Measurements from ENCODE around the gene ACTA2.

ACTA2 gene

GRCh38 chr10:88923520-88923919, 29.1 kb downstream of the ACTA2 start:
- H3K27ac ChIP-seq: no peak overlapping the region
- TF ChIP-seq CTCF (IDR thresholded peaks at IDR 0.05) (no peak), ZFX (IDR thresholded peaks at IDR 0.05; ENCODE audit: borderline replicate concordance) (no peak)

GRCh38 chr10:88922041-88922440, 30.5 kb downstream of the ACTA2 start:
- H3K27ac ChIP-seq: no peak overlapping the region
- TF ChIP-seq CTCF (IDR thresholded peaks at IDR 0.05) (no peak), ZFX (IDR thresholded peaks at IDR 0.05; ENCODE audit: borderline replicate concordance) (no peak)

GRCh38 chr10:88920986-88921593, 31.5 kb downstream of the ACTA2 start:
- H3K27ac ChIP-seq: no peak overlapping the region
- TF ChIP-seq CTCF (IDR thresholded peaks at IDR 0.05) (no peak), ZFX (IDR thresholded peaks at IDR 0.05; ENCODE audit: borderline replicate concordance) (no peak)

GRCh38 chr10:88920198-88920597, 32.4 kb downstream of the ACTA2 start:
- H3K27ac ChIP-seq: no peak overlapping the region
- no peak for TF ChIP-seq ZFX (IDR thresholded peaks at IDR 0.05; ENCODE audit: borderline replicate concordance)
- TF ChIP-seq CTCF (IDR thresholded peaks at IDR 0.05): no peak

- no peak overlapping the region for H3K27ac ChIP-seq
- no peak for TF ChIP-seq ZFX (IDR thresholded peaks at IDR 0.05; ENCODE audit: borderline replicate concordance)
- no peak for TF ChIP-seq CTCF (IDR thresholded peaks at IDR 0.05)
These were observed 33.5 kb downstream of the ACTA2 start for GRCh38 chr10:88919041-88919440.

- no peak overlapping the region for H3K27ac ChIP-seq
- TF ChIP-seq ZFX (IDR thresholded peaks at IDR 0.05; ENCODE audit: borderline replicate concordance): no peak
- TF ChIP-seq CTCF (IDR thresholded peaks at IDR 0.05): no peak
These were observed 34.2 kb downstream of the ACTA2 start for GRCh38 chr10:88918191-88918905.

GRCh38 chr10:88916986-88917385, 35.6 kb downstream of the ACTA2 start:
- no peak overlapping the region for H3K27ac ChIP-seq
- TF ChIP-seq CTCF (IDR thresholded peaks at IDR 0.05) (no peak), ZFX (IDR thresholded peaks at IDR 0.05; ENCODE audit: borderline replicate concordance) (no peak)
